SK-N-DZ (cell line): ENCODE results near the gene CEND1.

ENCODE experiments used
- DNase-seq: peaks from one replicate; pipeline ENCODE4 v3.0.0-alpha.2; 2015; ENCODE audit warnings: low spot score

The CEND1 gene

GRCh38 chr11:812390-812789 lies 22.5 kb upstream of the CEND1 start:
- DNase-seq = no peak

- DNase-seq = no peak
Observed at GRCh38 chr11:811446-812245, 21.8 kb upstream of the CEND1 start.

GRCh38 chr11:810040-810567 lies 20.2 kb upstream of the CEND1 start:
- no peak for DNase-seq

GRCh38 chr11:809287-810039 lies 19.6 kb upstream of the CEND1 start, which contains the start of gene RPLP2:
TSS of gene RPLP2 (plus strand) at chr11:809967. CDS start at chr11:810235, 268 bp downstream.
- DNase-seq = peak; percentile 97

GRCh38 chr11:808427-809286 lies 18.8 kb upstream of the CEND1 start:
- no peak for DNase-seq

- DNase-seq = no peak
Observed at GRCh38 chr11:804599-804964, 14.7 kb upstream of the CEND1 start.

- no peak for DNase-seq
Observed at GRCh38 chr11:803770-804598, 14.1 kb upstream of the CEND1 start.

- no peak for DNase-seq
Observed at GRCh38 chr11:803467-803742, 13.5 kb upstream of the CEND1 start.

- DNase-seq = no peak
Observed at GRCh38 chr11:802693-803466, 13.0 kb upstream of the CEND1 start.

GRCh38 chr11:802018-802617 lies 12.2 kb upstream of the CEND1 start:
- DNase-seq = no peak

- no peak for DNase-seq
Observed at GRCh38 chr11:801097-801780, 11.3 kb upstream of the CEND1 start.

GRCh38 chr11:800473-800872 lies 10.6 kb upstream of the CEND1 start:
- DNase-seq = no peak

GRCh38 chr11:799641-800316 lies 9.9 kb upstream of the CEND1 start:
- DNase-seq = no peak

GRCh38 chr11:798093-798713 lies 8.3 kb upstream of the CEND1 start, which contains the start of gene SLC25A22:
TSS of gene SLC25A22 (minus strand) at chr11:798281. CDS start at chr11:795006, 3,275 bp downstream.
- DNase-seq = peak; percentile 79

GRCh38 chr11:797296-798092 lies 7.6 kb upstream of the CEND1 start:
- peak; percentile 82 for DNase-seq

- no peak for DNase-seq
Observed at GRCh38 chr11:796565-797295, 6.8 kb upstream of the CEND1 start.
